Measurements from ENCODE around the gene TXLNA. TPM values are rescaled to one million over a fixed set of nuclear protein-coding genes. Genes with fewer than 3 reads are reported as not detected.

Gene TXLNA
- total RNA-seq, 3 donors from 2014 or later, result 38.7 to 51.8 (median 45.8) TPM

GRCh38 chr1:32247452-32247851 is 68.0 kb downstream of the TXLNA start:
- peak overlapping the region in 1 of 3 donors; percentile 7 for H3K4me3 ChIP-seq
- intact Hi-C loops (cut with DNase I; ENCODE audit: low total_unique reads), result no loop called here

More at GRCh38 chr1:32247452-32247851, 68.0 kb downstream of the TXLNA start:
- H3K9me3 ChIP-seq, result no peaks in the 10 kb centered on the region
- no peak for DNase-seq (ENCODE audit: low spot score in 2 of 2)
- H3K27ac ChIP-seq, result peak overlapping the region; percentile 22 to 87
- H3K4me1 ChIP-seq, result peaks cover 3 to 10% of the 10 kb centered on the region in 2 donors
- TF ChIP-seq CTCF (IDR thresholded peaks at IDR 0.05) (no peak), POLR2AphosphoS5 (IDR thresholded peaks at IDR 0.05) (no peak), POLR2A (IDR thresholded peaks at IDR 0.05) (no peak)
- no peaks in the 10 kb centered on the region for H3K27me3 ChIP-seq
- H3K36me3 ChIP-seq, result no peaks in the 10 kb centered on the region

Other genes with a start within 250 kb of the TXLNA start
- gene PTP4A2, start 241.3 kb upstream of the TXLNA start, total RNA-seq, result 100 to 1,000 TPM; 225 to 271 (median 252) TPM
- gene KHDRBS1, start 165.8 kb upstream of the TXLNA start, total RNA-seq, result 10 to 100 TPM; 58.2 to 78.7 (median 66.9) TPM
- 1 to 10 TPM; 4.2 to 6.2 (median 4.8) TPM for gene TMEM39B, start 106.7 kb upstream of the TXLNA start, total RNA-seq
- 10 to 100 TPM; 35.5 to 53.1 (median 40.6) TPM for gene KPNA6, start 71.6 kb upstream of the TXLNA start, total RNA-seq
- gene CCDC28B, start 20.9 kb downstream of the TXLNA start, total RNA-seq, result 1 to 10 TPM; 1.4 to 5.2 (median 4.1) TPM
- 1 to 10 TPM; 1.8 to 3.5 (median 2.3) TPM for gene IQCC, start 26.0 kb downstream of the TXLNA start, total RNA-seq
- gene DCDC2B, start 29.4 kb downstream of the TXLNA start, total RNA-seq, result under 1 TPM in 1 of 3 donors, not detected in 2; 0.33 TPM
- 10 to 100 TPM in 2 of 3 donors, 1 to 10 TPM in 1; 5.8 to 20.6 (median 13.4) TPM for gene TMEM234, start 42.7 kb downstream of the TXLNA start, total RNA-seq
- gene EIF3I, start 42.7 kb downstream of the TXLNA start, total RNA-seq, result 100 to 1,000 TPM; 177 to 222 (median 190) TPM
- 1 to 10 TPM in 2 of 3 donors, under 1 TPM in 1; 0.64 to 6.9 (median 1.2) TPM for gene FAM167B, start 67.5 kb downstream of the TXLNA start, total RNA-seq
- 1 to 10 TPM; 2.4 to 4.1 (median 2.9) TPM for gene LCK, start 71.6 kb downstream of the TXLNA start, total RNA-seq
- gene HDAC1, start 112.4 kb downstream of the TXLNA start, total RNA-seq, result 10 to 100 TPM; 31.8 to 87.5 (median 87.4) TPM
- 10 to 100 TPM; 33.4 to 82.8 (median 47.9) TPM for gene MARCKSL1, start 156.6 kb downstream of the TXLNA start, total RNA-seq
- 10 to 100 TPM in 2 of 3 donors, 1 to 10 TPM in 1; 8.8 to 15.8 (median 10.2) TPM for gene FAM229A, start 182.8 kb downstream of the TXLNA start, total RNA-seq
- 1 to 10 TPM; 1.4 to 3.9 (median 3.4) TPM for gene TSSK3, start 182.9 kb downstream of the TXLNA start, total RNA-seq
- 100 to 1,000 TPM in 1 of 3 donors, 10 to 100 TPM in 2; 86.9 to 123 (median 95.1) TPM for gene BSDC1, start 214.8 kb downstream of the TXLNA start, total RNA-seq